ENCODE measurements around the gene RPS6KA2. TPM values are rescaled to one million over a fixed set of nuclear protein-coding genes. Genes with fewer than 3 reads are reported as not detected.

Gene RPS6KA2
- total RNA-seq, 1 experiment from 2014 or later, result 12.3 TPM

DNA sequence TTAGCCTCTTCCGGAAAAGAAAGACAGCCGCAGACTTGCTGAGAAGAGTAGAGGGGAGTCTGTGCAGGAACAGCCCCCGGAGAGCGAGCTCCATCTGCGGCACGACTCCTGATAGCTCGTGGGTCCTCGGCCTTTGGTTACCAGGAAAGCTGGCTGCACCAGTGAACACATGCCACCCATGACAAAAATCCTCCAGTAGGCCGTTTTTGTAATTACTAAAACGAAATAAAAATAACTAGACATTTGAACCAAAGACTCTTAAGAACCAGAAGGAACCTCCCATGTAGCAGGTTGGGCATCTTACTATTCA lies 82.8 kb downstream of the RPS6KA2 start:
- Histone ChIP-seq H2BK5ac (ENCODE audit: insufficient read length, low read length) (no peak overlapping the region), H3K23ac (ENCODE audit: insufficient read length, low read depth, low read length) (no peak overlapping the region), H3K79me1 (ENCODE audit: insufficient read depth, low read depth, low read length, poor library complexity, severe bottlenecking) (no peaks in the 10 kb centered on the region), H3K9ac (ENCODE audit: extremely low read depth, insufficient read length, low read length) (no peak overlapping the region), H3T11ph (ENCODE audit: low read length) (no peak overlapping the region), H4K91ac (ENCODE audit: insufficient read length, low read depth, low read length) (no peak overlapping the region), H3K9me3 (ENCODE audit: control insufficient read depth, low read depth, low read length) (no peaks in the 10 kb centered on the region), H2BK120ac (ENCODE audit: low read depth, low read length, poor library complexity, severe bottlenecking) (no peak overlapping the region), H3K79me2 (ENCODE audit: insufficient read depth, low read length) (no peaks in the 10 kb centered on the region; the same call in 1 of the 2 replicates), H4K20me1 (ENCODE audit: control insufficient read depth, insufficient read depth, insufficient read length) (no peaks in the 10 kb centered on the region), H3K4ac (ENCODE audit: low read depth, low read length) (no peak overlapping the region), H3K27ac (ENCODE audit: insufficient read length, low read depth, low read length) (no peak overlapping the region), H4K8ac (replicated peaks; ENCODE audit: insufficient read length, low read depth, low read length) (no peak overlapping the region), H2BK12ac (ENCODE audit: insufficient read length, low read depth, low read length) (no peak overlapping the region), H2BK20ac (ENCODE audit: low read depth, low read length, poor library complexity, severe bottlenecking) (no peak overlapping the region), H2AK5ac (ENCODE audit: insufficient read length, low read length) (no peak overlapping the region), H3K4me1 (ENCODE audit: insufficient read depth, low read length) (peaks cover 10% of the 10 kb centered on the region), H4K5ac (ENCODE audit: insufficient read length, low read depth, low read length) (no peak overlapping the region), H3K56ac (ENCODE audit: insufficient read length, low read depth, low read length) (no peak overlapping the region), H2BK15ac (ENCODE audit: low read depth, low read length) (no peak overlapping the region), H2AFZ (ENCODE audit: low read length) (no peak overlapping the region), H3K4me2 (ENCODE audit: insufficient read depth, insufficient read length, low read length) (no peak overlapping the region), H3K27me3 (ENCODE audit: insufficient read depth, low read length) (no peaks in the 10 kb centered on the region), H3K14ac (ENCODE audit: insufficient read depth, low read length) (no peak overlapping the region), H3K23me2 (ENCODE audit: insufficient read length, low read depth, low read length, poor library complexity, severe bottlenecking) (no peaks in the 10 kb centered on the region), H3K18ac (ENCODE audit: insufficient read length, low read depth, low read length) (no peak overlapping the region)
- no peak for TF ChIP-seq CTCF (conservative IDR thresholded peaks at IDR 0.05)
- peaks cover 38 to 43% of the 10 kb centered on the region in 2 experiments for H3K4me1 Mint-ChIP-seq
- WGBS (ENCODE audit: extremely low coverage, insufficient read length, low lambda C conversion rate), result no CpG with 5 or more reads among the region's 10 CpGs
- H3K27me3 Mint-ChIP-seq (ENCODE audit: low read depth), result no peaks in the 10 kb centered on the region; the same call in none of the 2 replicates
- H3K36me3 Mint-ChIP-seq (ENCODE audit: insufficient read depth in 1 of 3, low read depth in 3 of 3), result no peaks in the 10 kb centered on the region
- H3K27ac Mint-ChIP-seq, result peak overlapping the region in 2 of 3 experiments; percentile 12 to 35; a peak in 2 of 7 replicates
- H3K9me3 Mint-ChIP-seq, result no peaks in the 10 kb centered on the region
- no peak for DNase-seq
- no peak overlapping the region for H3K4me3 Mint-ChIP-seq
